IMR-90 (cell line): ENCODE data around the gene GRID1. TPM values are rescaled to one million over a fixed set of nuclear protein-coding genes. Genes with fewer than 3 reads are reported as not detected.

Experiments used
- ATAC-seq: fragments of 200-7000 bp; cut with Tn5 transposase; 2 replicates; pipeline ENCODE4 v1.9.1; 2020; ENCODE audit warnings: low read depth, mild to moderate bottlenecking, moderate library complexity
- BruUV-seq: library from RNA; stranded (reverse); fragments of 400-500 nt; replicated peaks from 2 replicates; lab custom pipeline; 2021; lab: Mats Ljungman, UMichigan
- CTCF ChIA-PET: fragments of 300-600 bp; formaldehyde crosslinking; extraction: SDS; loops from one replicate; lab custom pipeline; 2021; ENCODE audit warnings: antibody characterized with exemption; lab: Yijun Ruan, JAX
- POLR2A ChIA-PET: fragments of 300-600 bp; sonication (Branson Sonifier 250); formaldehyde crosslinking; loops from one replicate; lab custom pipeline; 2022; ENCODE audit warnings: antibody characterized with exemption; ENCODE audit not compliant: unreplicated experiment; lab: Charles Lee
- DNase-seq: peaks from one replicate; pipeline ENCODE4 v3.0.0; 2013
- H2AFZ ChIP-seq: replicated peaks from 2 replicates; pipeline ENCODE3; 2013; ENCODE audit warnings: low read length, mild to moderate bottlenecking; ENCODE audit not compliant: poor library complexity
- H2AK5ac ChIP-seq: 2 replicates; pipeline ENCODE4 v1.6.1; 2013; ENCODE audit warnings: low read depth, low read length, inconsistent platforms
- H2AK9ac ChIP-seq: replicated peaks from 2 replicates; pipeline ENCODE3; 2013; ENCODE audit warnings: mild to moderate bottlenecking, low read depth, low read length, moderate library complexity; ENCODE audit not compliant: poor library complexity
- H2BK120ac ChIP-seq: 2 replicates; pipeline ENCODE4 v1.6.1; 2013; ENCODE audit warnings: low read depth, low read length, inconsistent platforms
- H2BK15ac ChIP-seq: 3 replicates; pipeline ENCODE4 v1.6.1; 2013; ENCODE audit warnings: low read depth, low read length, inconsistent platforms
- H2BK20ac ChIP-seq: 2 replicates; pipeline ENCODE4 v1.6.1; 2013; ENCODE audit warnings: low read depth, mild to moderate bottlenecking, inconsistent platforms, low read length, moderate library complexity
- H2BK5ac ChIP-seq: 2 replicates; pipeline ENCODE4 v1.6.1; 2013; ENCODE audit warnings: mild to moderate bottlenecking, low read depth, low read length, inconsistent platforms; ENCODE audit not compliant: poor library complexity, severe bottlenecking
- H3K14ac ChIP-seq: replicated peaks from 2 replicates; pipeline ENCODE4 v1.6.1; 2013; ENCODE audit warnings: low read depth, low read length, inconsistent platforms
- H3K18ac ChIP-seq: 2 replicates; pipeline ENCODE4 v1.6.1; 2013; ENCODE audit warnings: low read depth, low read length, control low read depth
- H3K23ac ChIP-seq: 2 replicates; pipeline ENCODE4 v1.6.1; 2013; ENCODE audit warnings: low read depth, low read length, inconsistent platforms
- H3K27ac ChIP-seq: 2 replicates; pipeline ENCODE4 v1.5.1; 2013; ENCODE audit warnings: mild to moderate bottlenecking, control low read depth, low read length; ENCODE audit not compliant: insufficient read depth
- H3K27me3 ChIP-seq: 2 replicates; pipeline ENCODE4 v1.6.1; 2013; ENCODE audit warnings: low read length; ENCODE audit not compliant: control insufficient read depth, insufficient read depth
- H3K36me3 ChIP-seq: 2 replicates; pipeline ENCODE4 v1.6.1; 2013; ENCODE audit warnings: low read length, mixed read lengths; ENCODE audit not compliant: control insufficient read depth, insufficient read depth
- H3K4ac ChIP-seq: 2 replicates; pipeline ENCODE4 v1.6.1; 2013; ENCODE audit warnings: low read depth, low read length, inconsistent platforms
- H3K4me1 ChIP-seq: 2 replicates; pipeline ENCODE4 v1.6.1; 2013; ENCODE audit warnings: low read length, mixed read lengths; ENCODE audit not compliant: control insufficient read depth, insufficient read depth
- H3K4me2 ChIP-seq: 2 replicates; pipeline ENCODE4 v1.6.1; 2013; ENCODE audit warnings: low read depth, mild to moderate bottlenecking, control low read depth, low read length, moderate library complexity
- H3K4me3 ChIP-seq: 2 replicates; pipeline ENCODE4 v1.5.1; 2013; ENCODE audit warnings: low read depth, mild to moderate bottlenecking, control low read depth, low read length, moderate library complexity; ENCODE audit not compliant: insufficient read depth
- H3K56ac ChIP-seq: 2 replicates; pipeline ENCODE4 v1.6.1; 2013; ENCODE audit warnings: low read length, inconsistent platforms; ENCODE audit not compliant: insufficient read depth; ENCODE audit errors: extremely low read depth
- H3K79me1 ChIP-seq, 2 experiments: 2 replicates each; pipeline ENCODE4 v1.6.1; 2013; ENCODE audit warnings: low read length in 2 of 2, inconsistent platforms in 1 of 2, low read depth in 1 of 2
- H3K9ac ChIP-seq: 2 replicates; pipeline ENCODE4 v1.6.1; 2013; ENCODE audit warnings: low read depth, low read length, control low read depth
- H3K9me1 ChIP-seq: 2 replicates; pipeline ENCODE4 v1.6.1; 2013; ENCODE audit warnings: low read length, inconsistent platforms; ENCODE audit not compliant: insufficient read depth
- H3K9me3 ChIP-seq: 2 replicates; pipeline ENCODE4 v1.6.1; 2013; ENCODE audit warnings: low read length; ENCODE audit not compliant: control insufficient read depth, insufficient read depth
- H4K20me1 ChIP-seq: 2 replicates; pipeline ENCODE4 v1.6.1; 2013; ENCODE audit warnings: low read length, inconsistent platforms; ENCODE audit not compliant: insufficient read depth
- H4K5ac ChIP-seq: 2 replicates; pipeline ENCODE4 v1.6.1; 2013; ENCODE audit warnings: mild to moderate bottlenecking, low read depth, low read length, control low read depth
- H4K8ac ChIP-seq, 2 experiments: 2 replicates each; pipeline ENCODE4 v1.6.1; 2013; ENCODE audit warnings: low read depth in 2 of 2, low read length in 2 of 2, control low read depth in 1 of 2, inconsistent platforms in 1 of 2
- H4K91ac ChIP-seq: 2 replicates; pipeline ENCODE4 v1.6.1; 2013; ENCODE audit warnings: low read depth, low read length, inconsistent platforms; ENCODE audit not compliant: insufficient read depth
- CTCF ChIP-seq: conservative IDR thresholded peaks from 2 replicates; pipeline ENCODE4 v1.5.1; 2012; ENCODE audit warnings: mild to moderate bottlenecking, low read depth, low read length, improper control_type of control experiment
- MAFK ChIP-seq: IDR thresholded peaks from 2 replicates; pipeline ENCODE4 v1.6.1; 2012; ENCODE audit warnings: low read depth, low read length, improper control_type of control experiment
- NFE2L2 ChIP-seq: fragments of 150-350 bp; IDR thresholded peaks from 2 replicates; pipeline ENCODE4 v1.6.1; 2016; ENCODE audit warnings: low read depth, mild to moderate bottlenecking, low read length
- RCOR1 ChIP-seq: IDR thresholded peaks from 2 replicates; pipeline ENCODE4 v1.6.1; 2012; ENCODE audit warnings: mild to moderate bottlenecking, low read length, improper control_type of control experiment; ENCODE audit not compliant: insufficient replicate concordance
- WGBS, 2 experiments: methylation state at CpG; one replicate each; pipeline versions ENCODE4 v1.1.5 to v1.1.7; 2013; ENCODE audit warnings: missing lambda C conversion rate in 2 of 2; ENCODE audit not compliant: insufficient read length in 1 of 2; ENCODE audit errors: extremely low coverage in 2 of 2; 5-methylcytosine and 5-hydroxymethylcytosine counted together
- dilution Hi-C: fragments of 300-500 bp; cut with HindIII; formaldehyde crosslinking; loops from one replicate; pipeline ENCODE4 v1.14.3; 2018; ENCODE audit warnings: low sequenced_read_pairs; ENCODE audit not compliant: unreplicated experiment
- in situ Hi-C: fragments of 300-500 bp; cut with MboI; formaldehyde crosslinking; loops from 3 replicates; pipeline ENCODE4 v1.14.3; 2019; ENCODE audit warnings: low sequenced_read_pairs, inconsistent platforms, mixed read lengths
- intact Hi-C: fragments of 100-400 bp; cut with micrococcal nuclease; formaldehyde crosslinking; loops from 2 replicates; pipeline ENCODE4 v1.10.0; 2022
- polyA plus RNA-seq, 3 experiments: library from polyadenylated mRNA; depleted of rRNA; stranded (reverse); fragments of >200 nt; gene quantifications; 2 replicates each; pipeline ENCODE4 v1.2.3, GENCODE V29; 2012; ENCODE audit warnings: low replicate concordance in 1 of 3
- total RNA-seq: library from RNA; depleted of rRNA; stranded (reverse); fragments of >200 nt; gene quantifications from 2 replicates; pipeline ENCODE4 v1.2.3, GENCODE V29; 2012
- TF ChIP-seq, protein P1 (sequence below): fragments of 150-350 bp; IDR thresholded peaks from 2 replicates; pipeline ENCODE4 v1.6.1; 2016; ENCODE audit warnings: low read depth, mild to moderate bottlenecking, low read length, moderate library complexity, borderline replicate concordance

GRID1 gene
- total and polyA plus RNA-seq, 2 of the 4 experiments (the other 2 are of a cell fraction): not detected

DNA sequence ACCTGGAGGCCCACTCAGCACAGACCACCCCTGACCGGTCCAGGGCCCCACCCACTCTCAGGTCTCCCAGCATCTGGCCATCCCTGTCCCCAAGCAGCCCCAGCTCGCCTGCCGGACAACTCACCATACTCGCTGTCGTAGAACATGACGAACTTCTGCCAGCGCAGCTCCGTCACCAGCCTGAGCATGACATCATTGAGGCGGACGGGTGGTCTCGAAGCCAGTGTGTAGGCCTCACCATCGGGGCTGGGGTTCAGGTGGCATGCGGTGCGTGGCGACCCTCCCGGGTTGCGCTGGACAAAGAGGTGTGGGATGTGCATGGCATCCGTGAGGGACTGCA, 160.4 kb downstream of the GRID1 start:
- CTCF ChIA-PET: no interaction called here
- Histone ChIP-seq H3K14ac (no peak overlapping the region), H3K4ac (no peak overlapping the region), H3K4me2 (no peak overlapping the region), H2AK5ac (no peak overlapping the region), H3K23ac (no peak overlapping the region), H2BK5ac (no peak overlapping the region), H4K5ac (no peak overlapping the region), H2BK20ac (no peak overlapping the region), H2AK9ac (no peak overlapping the region), H2BK15ac (no peak overlapping the region), H3K27ac (no peak overlapping the region), H3K9me1 (no peaks in the 10 kb centered on the region), H3K9ac (no peak overlapping the region), H3K36me3 (no peaks in the 10 kb centered on the region), H3K56ac (no peak overlapping the region), H4K91ac (no peak overlapping the region), H3K4me1 (no peaks in the 10 kb centered on the region), H3K4me3 (no peak overlapping the region), H3K79me1 (no peaks in the 10 kb centered on the region), H4K8ac (no peak overlapping the region), H2AFZ (peak overlapping the region; percentile 29), H3K18ac (no peak overlapping the region), H3K27me3 (no peaks in the 10 kb centered on the region), H2BK120ac (no peak overlapping the region), H3K9me3 (no peaks in the 10 kb centered on the region), H4K20me1 (no peaks in the 10 kb centered on the region)
- intact Hi-C loops (no loop called here), dilution Hi-C loops (no loop called here), in situ Hi-C loops (no loop called here)
- no TSS peak for BruUV-seq
- WGBS, 2 experiments: 85% methylated on average over 10 of the region's 18 CpGs; no CpG with 5 or more reads in 1 of the 2 experiments
- no peak for TF ChIP-seq RCOR1
- TF ChIP-seq, protein P1, sequence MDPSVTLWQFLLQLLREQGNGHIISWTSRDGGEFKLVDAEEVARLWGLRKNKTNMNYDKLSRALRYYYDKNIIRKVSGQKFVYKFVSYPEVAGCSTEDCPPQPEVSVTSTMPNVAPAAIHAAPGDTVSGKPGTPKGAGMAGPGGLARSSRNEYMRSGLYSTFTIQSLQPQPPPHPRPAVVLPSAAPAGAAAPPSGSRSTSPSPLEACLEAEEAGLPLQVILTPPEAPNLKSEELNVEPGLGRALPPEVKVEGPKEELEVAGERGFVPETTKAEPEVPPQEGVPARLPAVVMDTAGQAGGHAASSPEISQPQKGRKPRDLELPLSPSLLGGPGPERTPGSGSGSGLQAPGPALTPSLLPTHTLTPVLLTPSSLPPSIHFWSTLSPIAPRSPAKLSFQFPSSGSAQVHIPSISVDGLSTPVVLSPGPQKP: no peak
- TF ChIP-seq CTCF: no peak
- TF ChIP-seq MAFK: no peak
- no peak for TF ChIP-seq NFE2L2
- DNase-seq: no peak
- no peak for ATAC-seq
- POLR2A ChIA-PET: no interaction called here
